Common myeloid progenitor, CD34-positive (primary cell): ENCODE results near the gene KCNK2.

Experiments
- CTCF ChIA-PET: fragments of 350-600 bp; sonication (Branson Sonifier 250); formaldehyde crosslinking; loops from one replicate; lab custom pipeline; 2021; ENCODE audit warnings: antibody characterized with exemption; lab: Charles Lee
- POLR2A ChIA-PET: fragments of 350-600 bp; sonication (Branson Sonifier 250); formaldehyde crosslinking; loops from one replicate; lab custom pipeline; 2021; ENCODE audit warnings: antibody characterized with exemption; lab: Charles Lee
- DNase-seq, 3 donors: peaks; one replicate each; pipeline versions ENCODE4 v3.0.0 to v3.0.0-alpha.2; 2013
- H3K27ac ChIP-seq, 2 experiments: 1 replicate in 1 of 2; 2 replicates in 1 of 2; pipeline ENCODE4 v1.7.0; 2013; ENCODE audit warnings: inconsistent platforms in 2 of 2, low read length in 2 of 2, mild to moderate bottlenecking in 2 of 2, low read depth in 1 of 2, moderate library complexity in 1 of 2; ENCODE audit not compliant: severe bottlenecking in 2 of 2, insufficient read depth in 1 of 2, poor library complexity in 1 of 2
- H3K27me3 ChIP-seq, 5 experiments: replicated peaks in 2 of 5; 1 replicate in 3 of 5; 2 replicates in 2 of 5; pipeline versions ENCODE4 v1.6.1 to v1.7.0; 2013; ENCODE audit warnings: low read length in 4 of 5, mild to moderate bottlenecking in 2 of 5, moderate library complexity in 2 of 5, inconsistent platforms in 1 of 5; ENCODE audit not compliant: insufficient read depth in 5 of 5, control insufficient read depth in 4 of 5
- H3K36me3 ChIP-seq, 4 experiments: 1 replicate in 2 of 4; 2 replicates in 2 of 4; pipeline versions ENCODE4 v1.6.1 to v1.7.0; 2013; ENCODE audit warnings: low read length in 3 of 4, control low read depth in 1 of 4, mild to moderate bottlenecking in 1 of 4; ENCODE audit not compliant: control insufficient read depth in 4 of 4, insufficient read depth in 4 of 4
- H3K4me1 ChIP-seq, 4 experiments: 1 replicate in 3 of 4; 2 replicates in 1 of 4; pipeline versions ENCODE4 v1.6.1 to v1.7.1; 2013; ENCODE audit warnings: low read length in 3 of 4, mild to moderate bottlenecking in 3 of 4, control low read depth in 1 of 4, inconsistent platforms in 1 of 4, moderate library complexity in 1 of 4; ENCODE audit not compliant: control insufficient read depth in 4 of 4, insufficient read depth in 4 of 4; ENCODE audit errors: control extremely low read depth in 1 of 4
- H3K4me3 ChIP-seq, 7 experiments: 1 replicate in 4 of 7; 2 replicates in 3 of 7; pipeline versions ENCODE4 v1.5.1 to v1.7.0; 2013; ENCODE audit warnings: mild to moderate bottlenecking in 7 of 7, low read length in 6 of 7, moderate library complexity in 6 of 7, inconsistent platforms in 2 of 7, low read depth in 2 of 7, control low read depth in 1 of 7; ENCODE audit not compliant: insufficient read depth in 4 of 7, control insufficient read depth in 1 of 7; ENCODE audit errors: extremely low read depth in 1 of 7
- H3K9me3 ChIP-seq, 5 experiments: 1 replicate in 4 of 5; 2 replicates in 1 of 5; pipeline versions ENCODE4 v1.6.1 to v1.7.1; 2013; ENCODE audit warnings: low read length in 4 of 5, mild to moderate bottlenecking in 2 of 5, inconsistent platforms in 1 of 5, low read depth in 1 of 5, moderate library complexity in 1 of 5; ENCODE audit not compliant: control insufficient read depth in 4 of 5, insufficient read depth in 2 of 5; ENCODE audit errors: control extremely low read depth in 1 of 5
- WGBS: methylation state at CpG from one replicate; pipeline ENCODE4 v1.1.5; 2013; ENCODE audit not compliant: insufficient coverage; 5-methylcytosine and 5-hydroxymethylcytosine counted together

KCNK2 gene

DNA sequence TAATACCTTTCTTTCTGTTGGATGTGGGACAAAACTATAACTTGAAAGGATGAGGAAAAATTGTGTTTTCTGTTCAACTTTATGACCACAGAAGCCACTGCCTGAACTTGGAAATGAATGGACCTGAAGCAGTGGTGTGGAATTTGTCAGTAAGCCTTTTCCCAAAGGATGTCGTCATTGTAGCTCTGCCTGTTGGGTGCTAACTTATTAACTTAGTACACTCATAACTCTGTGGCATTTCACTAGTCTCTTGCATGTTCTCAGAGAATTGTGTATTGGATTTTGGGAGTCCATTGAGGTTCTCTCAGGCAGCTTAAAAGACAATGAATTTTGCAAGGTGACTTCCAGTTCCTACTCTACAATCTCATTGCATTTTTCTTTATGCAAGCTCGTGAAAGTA is 49.6 kb downstream of the KCNK2 start:
- POLR2A ChIA-PET, result no interaction called here
- Histone ChIP-seq H3K27me3 (no peaks in the 10 kb centered on the region), H3K4me1 (peaks cover 0 to 3% (median 0%) of the 10 kb centered on the region in 4 experiments), H3K27ac (no peak overlapping the region), H3K9me3 (no peaks in the 10 kb centered on the region), H3K36me3 (no peaks in the 10 kb centered on the region), H3K4me3 (no peak overlapping the region)
- CTCF ChIA-PET, result no interaction called here
- no peak for DNase-seq
- no CpG with 5 or more reads among the region's 2 CpGs for WGBS

DNA sequence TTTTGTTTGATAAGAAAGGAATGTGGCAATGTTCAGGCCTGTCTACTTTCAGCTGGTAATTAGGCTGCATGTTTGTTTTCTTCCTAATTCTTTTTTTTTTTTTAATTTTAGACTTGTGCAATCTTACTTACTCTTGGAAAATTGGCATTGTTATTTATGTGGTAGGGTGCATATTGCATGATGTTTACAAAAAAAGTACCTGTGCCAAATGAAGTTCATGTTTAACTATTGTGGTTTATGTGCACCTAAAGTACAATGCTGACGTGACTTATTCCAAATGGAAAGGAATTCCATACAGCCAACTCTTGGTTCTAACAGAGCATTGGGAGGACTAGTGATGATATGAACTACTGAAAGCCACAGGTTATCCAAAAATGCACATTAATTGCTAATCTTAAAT is 51.0 kb downstream of the KCNK2 start:
- Histone ChIP-seq H3K4me1 (peaks cover 0 to 3% (median 0%) of the 10 kb centered on the region in 4 experiments), H3K4me3 (no peak overlapping the region), H3K36me3 (no peaks in the 10 kb centered on the region), H3K27me3 (no peaks in the 10 kb centered on the region), H3K9me3 (no peaks in the 10 kb centered on the region), H3K27ac (no peak overlapping the region)
- CTCF ChIA-PET, result no interaction called here
- 100% methylated on average over 1 of the region's 1 CpG for WGBS
- no peak for DNase-seq
- POLR2A ChIA-PET, result no interaction called here

DNA sequence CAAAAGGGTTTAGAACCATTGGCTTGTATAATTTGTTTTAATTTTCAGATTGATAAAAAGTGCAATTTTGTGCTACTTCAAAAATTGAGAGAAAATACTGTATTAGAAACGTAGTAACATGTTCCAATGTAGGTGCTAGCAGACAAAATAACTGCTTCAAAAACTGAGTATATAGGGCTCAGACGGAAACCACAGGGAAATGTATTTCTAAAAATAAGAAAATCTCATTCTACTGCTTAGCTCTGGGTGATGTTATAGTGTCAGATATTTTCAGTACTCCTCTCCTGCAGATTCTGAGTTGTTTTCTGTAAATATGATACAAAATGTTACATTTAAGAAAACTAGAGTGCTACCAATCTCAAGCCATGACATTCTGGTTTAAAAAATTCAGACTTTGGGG is 55.4 kb downstream of the KCNK2 start:
- H3K27me3 ChIP-seq, result no peaks in the 10 kb centered on the region
- H3K9me3 ChIP-seq, result peaks cover 0 to 1% (median 0%) of the 10 kb centered on the region in 5 experiments
- ChIA-PET CTCF (no interaction called here), POLR2A (no interaction called here)
- WGBS, result no CpG with 5 or more reads among the region's 2 CpGs
- no peak overlapping the region for H3K27ac ChIP-seq
- no peaks in the 10 kb centered on the region for H3K36me3 ChIP-seq
- DNase-seq, result no peak
- H3K4me3 ChIP-seq, result no peak overlapping the region
- H3K4me1 ChIP-seq, result no peaks in the 10 kb centered on the region

DNA sequence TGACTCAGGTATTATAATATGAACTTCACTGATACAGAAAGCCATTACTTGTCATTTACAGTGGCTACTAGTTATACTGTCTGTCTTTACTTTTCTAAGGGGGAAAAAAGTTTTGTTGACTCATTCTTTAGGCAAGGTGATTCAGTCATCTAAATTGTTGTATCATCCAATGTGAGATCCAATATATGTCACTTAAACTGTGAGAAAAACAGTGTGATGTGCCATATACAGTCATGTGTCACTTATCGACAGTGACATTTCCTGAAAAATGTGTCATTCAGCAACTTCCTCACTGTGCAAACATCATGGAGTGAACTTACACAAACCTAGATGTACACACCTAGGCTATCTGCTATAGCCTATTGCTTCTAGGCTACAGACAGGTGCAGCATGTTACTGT is 57.6 kb downstream of the KCNK2 start:
- Histone ChIP-seq H3K27me3 (no peaks in the 10 kb centered on the region), H3K9me3 (peaks cover 0 to 1% (median 0%) of the 10 kb centered on the region in 5 experiments), H3K27ac (no peak overlapping the region), H3K36me3 (no peaks in the 10 kb centered on the region), H3K4me3 (no peak overlapping the region), H3K4me1 (no peaks in the 10 kb centered on the region)
- 83% methylated on average over 1 of the region's 1 CpG for WGBS
- ChIA-PET CTCF (no interaction called here), POLR2A (no interaction called here)
- DNase-seq, result no peak

DNA sequence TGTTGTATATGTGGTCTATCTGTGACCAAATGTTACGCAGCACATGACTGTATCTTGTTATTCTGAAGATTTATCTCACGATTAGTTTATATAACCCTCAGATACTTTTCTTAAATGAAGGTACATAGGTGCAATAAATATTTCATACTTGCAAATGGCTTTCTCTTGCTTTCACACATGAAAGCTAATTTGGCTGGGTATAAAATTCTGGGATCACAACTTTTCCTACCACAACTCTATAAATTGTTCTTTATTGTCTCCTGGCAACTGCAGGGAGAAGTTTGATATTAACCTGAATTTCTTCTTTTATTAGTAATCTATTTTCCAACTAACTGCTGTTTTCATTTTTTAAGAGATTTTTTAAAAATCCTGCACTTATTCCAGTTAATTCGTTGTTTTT is 58.9 kb downstream of the KCNK2 start:
- ChIA-PET POLR2A (no interaction called here), CTCF (no interaction called here)
- no CpG with 5 or more reads among the region's 3 CpGs for WGBS
- no peaks in the 10 kb centered on the region for H3K27me3 ChIP-seq
- no peak for DNase-seq
- no peak overlapping the region for H3K27ac ChIP-seq
- peaks cover 0 to 1% (median 0%) of the 10 kb centered on the region in 5 experiments for H3K9me3 ChIP-seq
- no peak overlapping the region for H3K4me3 ChIP-seq
- H3K36me3 ChIP-seq, result no peaks in the 10 kb centered on the region
- H3K4me1 ChIP-seq, result peaks cover 0 to 5% (median 0%) of the 10 kb centered on the region in 4 experiments

- ChIA-PET POLR2A (no interaction called here), CTCF (no interaction called here)
- Histone ChIP-seq H3K4me3 (no peak overlapping the region), H3K4me1 (peaks cover 0 to 5% (median 0%) of the 10 kb centered on the region in 4 experiments), H3K27ac (no peak overlapping the region), H3K36me3 (no peaks in the 10 kb centered on the region), H3K9me3 (peaks cover 0 to 1% (median 0%) of the 10 kb centered on the region in 5 experiments), H3K27me3 (no peaks in the 10 kb centered on the region)
- no peak for DNase-seq
- 100% methylated on average over 1 of the region's 2 CpGs for WGBS
These were observed 61.0 kb downstream of the KCNK2 start for GRCh38 chr1:215143497-215143896.

GRCh38 chr1:215146240-215146975 is 63.9 kb downstream of the KCNK2 start:
- Histone ChIP-seq H3K4me1 (peaks cover 0 to 5% (median 0%) of the 10 kb centered on the region in 4 experiments), H3K9me3 (no peaks in the 10 kb centered on the region), H3K27ac (no peak overlapping the region), H3K27me3 (no peaks in the 10 kb centered on the region), H3K4me3 (no peak overlapping the region), H3K36me3 (no peaks in the 10 kb centered on the region)
- DNase-seq, result peak; percentile 14 to 59 (median 48)
- WGBS, result 50% methylated on average over 4 of the region's 8 CpGs
- ChIA-PET CTCF (interaction anchor here (1.0 to 1.1 kb wide), 2 partner anchors 10 to 29 kb away, joined by 3 read pairs; no protein-coding TSS in a partner anchor), POLR2A (no interaction called here)
